ENCODE measurements around the gene KCNK13. TPM values are rescaled to one million over a fixed set of nuclear protein-coding genes. Genes with fewer than 3 reads are reported as not detected.
A peak's percentile ranks its signal among the peaks of the same experiment; 100 is the strongest.
"Not testable (repeated sequence)": the region's sequence is repeated elsewhere in the genome, so short reads cannot be mapped to it uniquely, and the experiment has no call there.

KCNK13 gene
- under 1 TPM; 0.15 to 0.23 (median 0.17) TPM for polyA plus RNA-seq (ENCODE audit: insufficient read length in 3 of 3)
- long read RNA-seq, donor 1, result 0 reads
- long read RNA-seq, donor 2, result 0 reads
- long read RNA-seq, donor 3, result 0 reads
- long read RNA-seq, donor 4, result 0 reads
- long read RNA-seq, donor 5, result 0 reads
- long read RNA-seq, donor 6, partial matches to known transcripts, result 0 of 1 reads
- long read RNA-seq, donor 6, other reads (novel, unspliced or antisense), result 0 of 1 reads
- long read RNA-seq, donor 7, result 0 reads
- long read RNA-seq, donor 8, result 0 reads
- long read RNA-seq, donor 9, result 0 reads
- long read RNA-seq, donor 10, result 0 reads
- long read RNA-seq, donor 11, result 0 reads
- long read RNA-seq, donor 12, result 0 reads
- long read RNA-seq, donor 13, result 0 reads
- long read RNA-seq, donor 14, result 0 reads
- long read RNA-seq, donor 15, result 0 reads
- long read RNA-seq, donor 16, result 0 reads

- no peak for DNase-seq (ENCODE audit: extremely low read depth in 1 of 11, low read depth in 9 of 11, low spot score in 4 of 11)
Observed at GRCh38 chr14:90061685-90062126, at the start of gene KCNK13. KCNK13 (plus strand) TSS chr14:90061994; CDS start chr14:90062206, 212 bp downstream.

- DNase-seq (ENCODE audit: extremely low read depth in 1 of 11, low read depth in 9 of 11, low spot score in 4 of 11), result no peak
Observed at GRCh38 chr14:90017371-90017770, 44.4 kb upstream of the KCNK13 start.

- no peak for DNase-seq (ENCODE audit: extremely low read depth in 1 of 11, low read depth in 9 of 11, low spot score in 4 of 11)
Observed at GRCh38 chr14:90019824-90020523, 41.8 kb upstream of the KCNK13 start.

DNA sequence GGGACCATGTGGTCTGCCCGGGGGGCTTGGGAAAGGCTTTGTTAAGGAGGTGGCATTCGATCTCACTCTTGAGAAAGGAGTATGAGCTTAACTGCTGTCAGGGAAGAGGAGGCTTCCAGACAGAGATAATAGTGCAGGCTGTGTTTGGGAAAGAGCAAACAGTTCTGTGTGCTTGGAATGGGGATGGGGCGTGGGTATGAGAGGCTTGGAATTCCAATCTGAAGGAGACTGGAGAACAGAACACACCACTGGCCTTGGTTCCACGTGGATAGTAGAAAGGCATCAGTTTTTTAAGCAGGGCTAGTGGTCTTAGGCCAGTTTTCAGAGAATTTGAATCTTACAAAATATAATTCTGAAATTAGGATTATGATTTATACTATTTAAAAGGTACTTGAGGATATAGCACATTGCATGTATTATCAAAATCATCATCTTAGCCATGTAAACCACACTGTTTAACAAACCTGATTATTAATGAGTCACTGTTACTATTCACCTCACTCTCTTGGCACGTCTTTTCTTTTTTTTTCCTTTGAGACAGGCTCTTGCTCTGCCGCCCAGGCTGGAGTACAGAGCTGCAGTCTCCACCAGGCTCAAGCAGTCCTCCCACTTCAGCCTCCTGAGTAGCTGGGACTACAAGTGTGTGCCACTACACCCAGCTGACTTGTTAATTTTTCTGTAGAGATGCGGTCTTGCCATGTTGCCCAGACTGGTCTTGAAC is 38.5 kb upstream of the KCNK13 start:
- DNase-seq (ENCODE audit: extremely low read depth in 1 of 11, low read depth in 9 of 11, low spot score in 4 of 11), result no peak

DNA sequence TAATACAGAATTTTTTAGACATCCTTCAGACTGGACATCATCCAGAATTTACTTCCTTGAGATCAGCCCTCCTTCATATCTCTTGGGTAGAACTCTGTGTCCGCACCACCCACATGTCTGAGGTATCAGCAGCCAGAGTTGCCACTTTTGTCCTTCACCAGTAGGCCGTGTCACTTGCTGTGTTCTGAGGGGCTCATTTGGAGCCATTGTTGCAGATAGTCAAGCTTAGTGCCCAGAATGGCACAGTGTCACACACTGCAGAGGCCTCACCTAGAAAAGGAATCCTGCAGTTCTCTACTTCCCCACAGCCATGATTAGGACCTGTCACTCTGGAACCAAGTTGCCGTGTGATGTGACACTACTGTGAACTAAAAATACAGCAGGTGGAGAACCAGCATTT is 36.9 kb upstream of the KCNK13 start:
- no peak for DNase-seq (ENCODE audit: extremely low read depth in 1 of 11, low read depth in 9 of 11, low spot score in 4 of 11)

DNA sequence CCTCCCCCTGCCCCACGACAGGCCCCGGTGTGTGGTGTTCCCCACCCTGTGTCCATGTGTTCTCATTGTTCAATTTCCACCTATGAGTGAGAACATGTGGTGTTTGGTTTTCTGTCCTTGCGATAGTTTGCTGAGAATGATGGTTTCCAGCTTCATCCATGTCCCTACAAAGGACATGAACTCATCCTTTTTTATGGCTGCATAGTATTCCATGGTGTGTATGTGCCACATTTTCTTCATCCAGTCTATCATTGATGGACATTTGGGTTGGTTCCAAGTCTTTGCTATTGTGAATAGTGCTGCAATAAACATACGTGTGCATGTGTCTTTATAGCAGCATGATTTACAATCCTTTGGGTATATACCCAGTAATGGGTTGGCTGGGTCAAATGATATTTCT is 35.2 kb upstream of the KCNK13 start:
- not testable (repeated sequence) for DNase-seq (ENCODE audit: extremely low read depth in 1 of 11, low read depth in 9 of 11, low spot score in 4 of 11)

DNA sequence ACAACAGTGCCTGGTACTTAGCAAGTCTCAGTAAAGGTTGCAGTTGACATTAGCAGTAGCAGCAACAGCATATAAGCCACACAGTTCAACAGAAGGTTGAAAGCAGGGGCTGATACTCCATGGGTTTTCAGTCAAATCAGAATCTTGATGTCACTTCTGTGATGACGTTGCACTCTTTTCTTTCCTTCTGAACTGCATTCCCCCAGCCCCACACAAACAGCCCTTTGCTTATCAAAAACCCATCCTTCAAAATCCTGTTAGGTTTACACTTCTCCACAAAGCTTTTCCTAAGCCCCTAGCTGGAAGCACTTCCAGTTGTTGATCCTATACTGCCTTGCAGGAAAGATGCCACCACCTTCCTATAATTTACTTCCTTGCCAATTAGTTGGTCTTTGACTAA is 34.0 kb upstream of the KCNK13 start:
- DNase-seq (ENCODE audit: extremely low read depth in 1 of 11, low read depth in 9 of 11, low spot score in 4 of 11), result peak in 2 of 11 donors; percentile 4 to 8

DNA sequence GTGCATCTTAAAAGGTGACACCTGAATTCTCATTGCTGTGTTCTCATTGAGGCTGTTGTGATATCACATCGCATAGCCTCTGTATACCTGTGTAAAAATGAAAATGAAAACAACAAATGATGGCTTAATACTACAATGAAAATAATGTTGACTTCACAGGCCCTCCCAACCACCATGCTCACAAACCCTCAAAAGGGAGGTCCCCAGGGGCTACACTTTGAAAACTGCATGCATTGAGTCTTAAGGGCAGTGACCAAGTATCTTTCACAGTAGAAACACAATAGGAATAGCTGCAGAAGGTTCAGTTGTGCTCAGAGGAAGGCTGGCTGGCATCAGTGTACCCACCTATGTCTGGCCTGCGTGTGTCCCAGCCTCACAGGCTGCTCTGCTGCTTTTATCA is 27.6 kb upstream of the KCNK13 start:
- no peak for DNase-seq (ENCODE audit: extremely low read depth in 1 of 11, low read depth in 9 of 11, low spot score in 4 of 11)

- no peak for DNase-seq (ENCODE audit: extremely low read depth in 1 of 11, low read depth in 9 of 11, low spot score in 4 of 11)
Observed at GRCh38 chr14:90034835-90035525, 26.8 kb upstream of the KCNK13 start.

- no peak for DNase-seq (ENCODE audit: extremely low read depth in 1 of 11, low read depth in 9 of 11, low spot score in 4 of 11)
Observed at GRCh38 chr14:90039253-90040010, 22.4 kb upstream of the KCNK13 start.

DNA sequence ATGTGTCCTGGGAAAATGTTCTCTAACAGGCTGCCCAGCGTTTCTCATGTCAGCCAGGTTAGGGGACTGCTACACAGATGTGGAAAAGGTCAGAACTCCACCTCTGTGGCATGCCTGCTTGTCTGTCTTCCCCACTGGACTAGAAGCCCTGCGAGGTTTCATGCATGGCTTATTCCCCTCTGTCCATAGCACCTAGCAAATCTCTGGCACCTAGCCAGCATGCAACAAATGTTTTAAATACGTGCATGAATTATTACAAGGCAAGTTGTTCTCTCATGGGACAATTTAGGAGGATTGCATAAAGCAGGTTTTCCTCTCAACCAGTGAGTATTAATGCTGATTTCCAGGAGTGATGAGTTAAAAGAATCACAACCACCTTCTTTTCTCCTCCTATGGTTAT is 21.4 kb upstream of the KCNK13 start:
- DNase-seq (ENCODE audit: extremely low read depth in 1 of 11, low read depth in 9 of 11, low spot score in 4 of 11), result no peak

GRCh38 chr14:90042496-90043252 is 19.1 kb upstream of the KCNK13 start:
- DNase-seq (ENCODE audit: extremely low read depth in 1 of 11, low read depth in 9 of 11, low spot score in 4 of 11), result no peak

DNA sequence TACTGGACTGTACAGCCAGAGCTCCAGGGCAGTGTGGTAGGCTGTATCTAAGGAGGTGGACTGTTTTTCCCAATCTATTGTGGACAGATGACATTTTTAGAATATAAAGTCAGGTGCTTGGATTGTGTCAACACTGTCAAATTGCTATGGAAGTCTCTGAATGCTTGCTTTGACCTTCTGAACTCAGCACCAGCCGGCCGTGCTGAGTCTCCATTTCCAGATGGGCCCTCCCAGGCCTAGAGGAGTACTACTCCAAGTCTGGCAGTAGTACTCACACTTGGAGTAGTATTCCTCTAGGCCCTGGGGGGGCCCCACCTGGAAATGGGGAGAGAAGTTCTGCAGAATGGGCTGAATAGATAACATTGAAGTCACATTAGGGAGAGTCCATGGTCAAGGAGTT is 16.2 kb upstream of the KCNK13 start:
- no peak for DNase-seq (ENCODE audit: extremely low read depth in 1 of 11, low read depth in 9 of 11, low spot score in 4 of 11)

- DNase-seq (ENCODE audit: extremely low read depth in 1 of 11, low read depth in 9 of 11, low spot score in 4 of 11), result no peak
Observed at GRCh38 chr14:90049390-90049789, 12.4 kb upstream of the KCNK13 start.

- no peak for DNase-seq (ENCODE audit: extremely low read depth in 1 of 11, low read depth in 9 of 11, low spot score in 4 of 11)
Observed at GRCh38 chr14:90050271-90050670, 11.5 kb upstream of the KCNK13 start.

- DNase-seq (ENCODE audit: extremely low read depth in 1 of 11, low read depth in 9 of 11, low spot score in 4 of 11), result no peak
Observed at GRCh38 chr14:90053044-90053443, 8.8 kb upstream of the KCNK13 start.

GRCh38 chr14:90054803-90055202 is 7.0 kb upstream of the KCNK13 start:
- DNase-seq (ENCODE audit: extremely low read depth in 1 of 11, low read depth in 9 of 11, low spot score in 4 of 11), result no peak

DNA sequence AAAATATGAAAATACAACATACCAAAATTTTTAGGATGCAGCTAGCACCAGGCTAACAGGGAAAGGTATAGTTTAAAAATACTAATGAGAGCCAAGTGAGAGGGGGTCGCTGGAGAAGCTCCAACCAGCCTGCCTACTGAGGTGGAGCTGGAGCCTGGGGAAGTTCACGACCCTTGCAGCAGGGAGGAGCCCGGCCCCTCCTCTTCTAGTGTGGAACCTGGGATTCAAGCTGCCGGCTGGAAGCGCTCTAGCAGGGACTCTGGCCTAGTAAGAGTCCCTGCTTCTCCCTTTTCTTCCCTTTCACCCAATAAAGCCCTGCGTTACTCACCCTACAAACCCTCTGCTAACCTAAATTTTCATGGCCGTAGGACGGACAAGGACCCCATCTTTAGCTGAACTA is 5.0 kb upstream of the KCNK13 start:
- no peak for DNase-seq (ENCODE audit: extremely low read depth in 1 of 11, low read depth in 9 of 11, low spot score in 4 of 11)
